Choroid plexus epithelial cell (primary cell): Measurements from ENCODE around the gene HEATR1.

ENCODE experiments used
- DNase-seq: peaks from one replicate; pipeline ENCODE4 v3.0.0-alpha.2; 2010; ENCODE audit warnings: low read depth
- H3K4me3 ChIP-seq: 2 replicates; pipeline ENCODE4 v1.5.1; 2011; ENCODE audit warnings: low read depth, mild to moderate bottlenecking, control low read depth, low read length, moderate library complexity
- CTCF ChIP-seq: conservative IDR thresholded peaks from 2 replicates; pipeline ENCODE4 v1.5.1; 2011; ENCODE audit warnings: low read depth, mild to moderate bottlenecking, control low read depth, inconsistent platforms, low read length, moderate library complexity

Gene HEATR1

DNA sequence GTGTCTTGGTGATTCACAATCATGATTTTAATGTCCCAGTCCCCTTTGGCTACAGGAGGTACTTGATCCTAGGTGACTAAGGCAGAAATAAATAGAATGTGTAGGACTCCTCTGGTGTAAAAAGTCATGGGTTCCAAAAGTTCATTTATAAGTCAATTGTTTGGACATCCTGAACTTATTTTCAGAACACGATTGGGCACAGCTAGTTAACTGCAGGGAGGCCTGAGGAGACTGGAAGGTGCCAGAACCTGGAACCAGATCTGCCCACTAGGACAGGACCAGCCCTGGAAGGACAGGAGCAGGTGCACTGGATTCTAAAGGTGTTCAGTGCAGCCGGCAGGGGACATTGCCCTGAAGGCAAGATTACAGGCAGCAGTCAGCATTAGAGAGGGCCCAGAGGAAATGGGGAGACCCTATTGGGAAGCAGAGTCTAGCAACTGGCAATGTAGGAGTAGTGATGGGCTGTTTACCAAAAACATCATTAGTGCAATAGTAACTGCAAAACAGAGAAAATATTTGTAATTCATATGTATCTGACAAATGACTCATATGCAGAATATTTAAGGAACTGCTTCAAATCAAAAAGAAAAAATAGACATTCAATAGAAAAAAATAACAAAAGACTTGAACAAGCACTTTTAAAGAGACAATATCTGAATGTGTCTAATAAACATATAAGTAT is 23.6 kb upstream of the HEATR1 start:
- TF ChIP-seq CTCF: no peak
- no peak for DNase-seq

DNA sequence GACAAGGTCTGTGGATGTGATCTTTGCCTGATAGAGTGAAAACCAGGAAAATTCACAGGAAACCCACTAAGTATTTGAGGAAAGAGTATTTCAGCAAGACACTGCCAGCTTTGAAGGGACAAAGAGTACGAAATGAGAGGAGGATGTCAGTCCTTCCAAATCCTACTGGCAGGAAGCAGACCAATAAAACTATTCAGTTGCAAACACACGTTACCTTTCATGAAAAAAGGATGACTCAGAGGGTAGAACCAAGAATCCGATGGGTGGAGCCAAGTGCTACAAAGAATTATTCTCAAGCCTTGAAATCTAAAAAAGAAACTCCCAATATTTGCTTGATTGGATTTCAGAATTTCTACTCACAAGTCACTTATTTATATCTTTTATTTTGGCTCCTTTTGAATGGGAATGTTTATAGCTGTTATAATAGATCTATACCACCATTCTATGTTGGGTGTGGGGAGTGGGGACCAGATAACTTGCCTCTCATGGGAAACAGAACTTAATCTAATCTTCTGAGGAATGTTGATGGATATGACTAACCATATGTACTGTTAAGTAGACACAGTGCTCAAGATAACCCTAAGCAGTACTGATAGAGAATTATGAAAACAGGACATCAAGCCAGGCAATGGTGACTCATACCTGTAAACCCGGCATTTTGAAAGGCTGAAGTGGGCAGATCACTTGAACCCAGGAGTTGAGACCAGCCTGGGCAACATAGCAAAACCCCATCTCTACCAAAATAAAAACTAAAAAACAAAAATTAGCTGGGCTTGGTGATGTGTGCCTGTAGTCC is 19.3 kb upstream of the HEATR1 start:
- H3K4me3 ChIP-seq: no peak overlapping the region
- no peak for TF ChIP-seq CTCF
- DNase-seq: peak; percentile 9

More for the DNA sequence above, 23.6 kb upstream of the HEATR1 start:
- H3K4me3 ChIP-seq: no peak overlapping the region

- no peak for TF ChIP-seq CTCF
- DNase-seq: no peak
- H3K4me3 ChIP-seq: no peak overlapping the region
Observed at GRCh38 chr1:236622407-236622806, 18.1 kb upstream of the HEATR1 start.

GRCh38 chr1:236619398-236619797 is 15.1 kb upstream of the HEATR1 start:
- no peak for DNase-seq
- TF ChIP-seq CTCF: no peak
- no peak overlapping the region for H3K4me3 ChIP-seq

DNA sequence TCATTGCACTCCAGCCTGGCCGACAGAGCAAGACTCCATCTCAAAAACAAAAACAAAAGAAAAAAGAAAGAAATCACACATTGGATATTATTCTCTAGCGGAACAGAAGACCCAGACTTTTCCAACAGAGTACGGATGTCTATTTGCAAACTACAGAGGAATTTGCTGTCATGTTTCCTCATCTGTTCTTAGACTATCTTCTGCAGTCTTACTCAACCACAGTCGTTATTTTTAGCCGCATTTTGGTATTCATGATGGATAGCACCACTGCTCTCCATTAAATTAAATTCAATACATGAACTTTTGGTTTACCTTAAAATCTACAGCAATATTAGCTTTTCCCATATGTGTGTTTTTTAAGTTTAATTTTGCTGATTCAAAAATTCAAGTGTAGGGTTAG is 14.2 kb upstream of the HEATR1 start:
- no peak for DNase-seq
- TF ChIP-seq CTCF: no peak
- H3K4me3 ChIP-seq: no peak overlapping the region

DNA sequence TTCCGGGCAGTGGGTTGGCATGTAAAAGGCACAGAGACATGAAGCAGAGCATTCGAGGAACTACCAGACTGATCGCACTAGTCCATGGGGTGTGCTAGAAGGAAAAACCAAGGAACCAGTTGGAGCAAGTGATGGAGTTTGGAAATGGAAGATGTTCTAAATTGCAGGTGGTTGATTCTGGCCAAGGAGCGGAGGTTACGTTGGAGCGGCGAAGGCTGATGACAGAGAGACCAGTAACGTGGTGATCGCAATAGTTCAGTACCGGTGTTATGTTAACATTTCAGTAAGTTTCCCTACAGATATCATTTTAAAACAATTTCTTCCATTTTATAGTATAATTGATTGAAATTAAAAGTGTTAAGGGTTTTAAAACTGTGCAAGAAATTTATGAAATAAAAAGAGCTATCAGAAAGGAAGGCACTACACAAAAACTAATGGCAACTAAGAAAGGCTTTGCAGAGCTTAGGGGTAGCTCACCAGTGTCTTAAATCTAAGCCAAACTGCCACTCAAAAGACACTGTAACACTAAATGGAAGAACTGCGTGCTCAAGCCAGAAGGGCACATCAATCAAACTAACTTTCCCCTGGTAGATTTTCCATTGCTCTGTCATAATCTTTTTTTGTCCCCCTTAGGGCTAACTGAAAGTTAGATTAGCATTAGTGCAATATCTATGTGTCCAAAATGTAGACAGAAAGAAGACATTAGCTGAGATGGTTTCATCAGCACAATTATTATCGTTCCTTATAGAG is 11.3 kb upstream of the HEATR1 start:
- no peak for TF ChIP-seq CTCF
- DNase-seq: no peak
- no peak overlapping the region for H3K4me3 ChIP-seq
